ENCODE results near the gene FAM162A.

GRCh38 chr3:122451371-122451770 lies 67.4 kb downstream of the FAM162A start:
- TF ChIP-seq CTCF (IDR thresholded peaks at IDR 0.05) (no peak), EP300 (IDR thresholded peaks at IDR 0.05) (no peak), POLR2A (IDR thresholded peaks at IDR 0.05; ENCODE audit: low read depth) (no peak), POLR2AphosphoS5 (IDR thresholded peaks at IDR 0.05) (no peak)
